ENCODE measurements around the gene C19orf73.

Gene C19orf73

GRCh38 chr19:49135686-49136085 is 16.7 kb upstream of the C19orf73 start:
- no peak overlapping the region for H3K4me3 ChIP-seq (ENCODE audit: low read depth, low read length)
- TF ChIP-seq CTCF (IDR thresholded peaks at IDR 0.05; ENCODE audit: low read depth, low read length): no peak

GRCh38 chr19:49133621-49134454 is 14.9 kb upstream of the C19orf73 start:
- TF ChIP-seq CTCF (IDR thresholded peaks at IDR 0.05; ENCODE audit: low read depth, low read length): no peak
- H3K4me3 ChIP-seq (ENCODE audit: low read depth, low read length): no peak overlapping the region

GRCh38 chr19:49132974-49133609 is 14.1 kb upstream of the C19orf73 start:
- no peak for TF ChIP-seq CTCF (IDR thresholded peaks at IDR 0.05; ENCODE audit: low read depth, low read length)
- no peak overlapping the region for H3K4me3 ChIP-seq (ENCODE audit: low read depth, low read length)

GRCh38 chr19:49130325-49130724 is 11.4 kb upstream of the C19orf73 start:
- no peak for TF ChIP-seq CTCF (IDR thresholded peaks at IDR 0.05; ENCODE audit: low read depth, low read length)
- no peak overlapping the region for H3K4me3 ChIP-seq (ENCODE audit: low read depth, low read length)

- no peak for TF ChIP-seq CTCF (IDR thresholded peaks at IDR 0.05; ENCODE audit: low read depth, low read length)
- no peak overlapping the region for H3K4me3 ChIP-seq (ENCODE audit: low read depth, low read length)
Measured at GRCh38 chr19:49129238-49129583, 10.3 kb upstream of the C19orf73 start.

- TF ChIP-seq CTCF (IDR thresholded peaks at IDR 0.05; ENCODE audit: low read depth, low read length): no peak
- H3K4me3 ChIP-seq (ENCODE audit: low read depth, low read length): no peak overlapping the region
Measured at GRCh38 chr19:49128545-49129237, 9.7 kb upstream of the C19orf73 start.

Data from WI38 (cell line).